Psoas muscle (tissue), 8 donors: ENCODE results near the gene RFXAP. TPM values are rescaled to one million over a fixed set of nuclear protein-coding genes. Genes with fewer than 3 reads are reported as not detected.
"Not testable (repeated sequence)": the region's sequence is repeated elsewhere in the genome, so short reads cannot be mapped to it uniquely, and the experiment has no call there.

Source experiments
- ATAC-seq, 4 donors: fragments of 200-7000 bp; cut with Tn5 transposase; one replicate each; pipeline ENCODE4 v1.9.1; 2020; ENCODE audit warnings: moderate library complexity in 3 of 4, mild to moderate bottlenecking in 2 of 4
- DNase-seq, 2 donors: peaks; one replicate each; pipeline ENCODE4 v3.0.0-alpha.2; 2020
- H3K27ac ChIP-seq: fragments of 200-600 bp; one replicate; pipeline ENCODE4 v1.8.0; 2022
- H3K27me3 ChIP-seq, 3 donors: fragments of 200-600 bp in 1 of 3; one replicate each; pipeline versions ENCODE4 v1.6.1 to v1.8.0; 2013 to 2022; ENCODE audit warnings: low read length in 2 of 3, mild to moderate bottlenecking in 2 of 3, moderate library complexity in 1 of 3; ENCODE audit not compliant: insufficient read depth in 3 of 3
- H3K36me3 ChIP-seq, 2 donors: fragments of 200-600 bp in 1 of 2; one replicate each; pipeline versions ENCODE4 v1.6.1 to v1.8.0; 2013 to 2022; ENCODE audit warnings: low read depth in 1 of 2, mild to moderate bottlenecking in 1 of 2, moderate library complexity in 1 of 2; ENCODE audit not compliant: insufficient read depth in 1 of 2
- H3K4me1 ChIP-seq: fragments of 200-600 bp; one replicate; pipeline ENCODE4 v1.8.0; 2022
- H3K4me3 ChIP-seq: fragments of 200-600 bp; one replicate; pipeline ENCODE4 v1.8.0; 2022; ENCODE audit warnings: mild to moderate bottlenecking
- H3K9me3 ChIP-seq: fragments of 200-600 bp; one replicate; pipeline ENCODE4 v1.8.0; 2022
- CTCF ChIP-seq: fragments of 200-600 bp; IDR thresholded peaks from one replicate; pipeline ENCODE4 v1.8.0; 2022; ENCODE audit warnings: antibody characterized with exemption
- WGBS, 3 donors: extraction: QIAGEN DNeasy Blood & Tissue Kit; methylation state at CpG; one replicate each; pipeline versions ENCODE4 v1.1.6 to v1.1.7; 2013; 5-methylcytosine and 5-hydroxymethylcytosine counted together
- intact Hi-C, 2 donors: fragments of 100-400 bp; cut with DNase I; formaldehyde crosslinking; loops; one replicate each; pipeline versions ENCODE4 v1.11.0 to v1.14.2; 2022
- polyA plus RNA-seq, 3 donors: library from polyadenylated mRNA; stranded (reverse); fragments of 200-250 nt; gene quantifications; one replicate each; pipeline ENCODE4 v1.2.3, GENCODE V29; 2013
- total RNA-seq, 4 donors: library from RNA; stranded (reverse); fragmentation: NEBNext Ultra II Directional in 2 of 4; extraction: Animal tissue kit (Norgen Biotek cat#: 25700) in 2 of 4; gene quantifications; one replicate each; pipeline versions ENCODE4 v1.2.1 to v1.2.4, GENCODE V29; 2021 to 2023
- donor health status: healthy with polysubstance abuse.
- donor health status: DM: no; HTN: no; CAD: no; lungs with moderate emphysema.
- donor health status: Bipolar disorder and iron deficiency.
- donor health status: healthy.
- donor health status: DM: yes; HTN: yes; CAD: no.
- donor health status: DM: no; HTN: no; CAD: no.
- donor health status: DM: no; HTN: no; CAD: no.
- donor health status: DM: yes; HTN: yes; CAD: no.

RFXAP gene
- total and polyA plus RNA-seq, 7 donors, result 1.2 to 4.1 (median 1.7) TPM

- ATAC-seq, result no peak
- Histone ChIP-seq H3K9me3 (no peaks in the 10 kb centered on the region), H3K36me3 (no peaks in the 10 kb centered on the region), H3K4me3 (no peak overlapping the region), H3K27me3 (no peaks in the 10 kb centered on the region), H3K27ac (no peak overlapping the region), H3K4me1 (no peaks in the 10 kb centered on the region)
- no peak for TF ChIP-seq CTCF
- no peak for DNase-seq
- intact Hi-C loops, result no loop called here
- 32 to 40% (median 40%) methylated on average over 5 of the region's 5 CpGs for WGBS, 3 donors
These were observed 44.1 kb upstream of the RFXAP start for GRCh38 chr13:36774931-36775330.

- intact Hi-C loops, result no loop called here
- H3K4me3 ChIP-seq, result no peak overlapping the region
- no peak for ATAC-seq
- no peak for DNase-seq
- H3K9me3 ChIP-seq, result no peaks in the 10 kb centered on the region
- no peak overlapping the region for H3K27ac ChIP-seq
- TF ChIP-seq CTCF, result no peak
- H3K27me3 ChIP-seq, result no peaks in the 10 kb centered on the region
- no peaks in the 10 kb centered on the region for H3K36me3 ChIP-seq
- no peaks in the 10 kb centered on the region for H3K4me1 ChIP-seq
These were observed 42.8 kb upstream of the RFXAP start for GRCh38 chr13:36776175-36776574.

- Histone ChIP-seq H3K36me3 (no peaks in the 10 kb centered on the region), H3K27me3 (no peaks in the 10 kb centered on the region), H3K9me3 (no peaks in the 10 kb centered on the region), H3K27ac (no peak overlapping the region), H3K4me3 (no peak overlapping the region), H3K4me1 (no peaks in the 10 kb centered on the region)
- intact Hi-C loops, result no loop called here
- no peak for TF ChIP-seq CTCF
- WGBS, 3 donors, result 15 to 30% (median 17%) methylated on average over 8 of the region's 8 CpGs
- DNase-seq (no peak), ATAC-seq (no peak)
These were observed 40.8 kb upstream of the RFXAP start for GRCh38 chr13:36778083-36778671.

- 46 to 48% (median 47%) methylated on average over 3 of the region's 3 CpGs for WGBS, 3 donors
These were observed 35.1 kb upstream of the RFXAP start for GRCh38 chr13:36783890-36784289.

GRCh38 chr13:36786175-36786574 lies 32.8 kb upstream of the RFXAP start:
- not testable (repeated sequence) for ATAC-seq, H3K4me3 ChIP-seq
- WGBS, 3 donors, result 61 to 86% (median 76%) methylated on average over 4 of the region's 4 CpGs

More at GRCh38 chr13:36783890-36784289, 35.1 kb upstream of the RFXAP start:
- intact Hi-C loops, result no loop called here
- no peak for TF ChIP-seq CTCF
- H3K9me3 ChIP-seq, result no peaks in the 10 kb centered on the region
- H3K4me1 ChIP-seq, result no peaks in the 10 kb centered on the region
- no peak overlapping the region for H3K27ac ChIP-seq
- H3K27me3 ChIP-seq, result no peaks in the 10 kb centered on the region
- no peak overlapping the region for H3K4me3 ChIP-seq
- ATAC-seq (no peak), DNase-seq (no peak)
- H3K36me3 ChIP-seq, result no peaks in the 10 kb centered on the region

More at GRCh38 chr13:36786175-36786574, 32.8 kb upstream of the RFXAP start:
- H3K4me1 ChIP-seq, H3K27me3 ChIP-seq, intact Hi-C loops, H3K27ac ChIP-seq, H3K9me3 ChIP-seq, H3K36me3 ChIP-seq, DNase-seq: not testable (repeated sequence)
